Ishikawa (cell line): ENCODE results near the gene PLCB1.

Experiments used
- CEBPB ChIP-seq: IDR thresholded peaks from 2 replicates; pipeline ENCODE4 v1.6.1; 2012
- CREB1 ChIP-seq: IDR thresholded peaks from 2 replicates; pipeline ENCODE4 v1.6.1; 2012; ENCODE audit warnings: low read depth
- EGR1 ChIP-seq: IDR thresholded peaks from 2 replicates; pipeline ENCODE4 v1.6.1; 2012
- EP300 ChIP-seq: IDR thresholded peaks from 2 replicates; pipeline ENCODE4 v1.6.1; 2012; ENCODE audit warnings: borderline replicate concordance
- FOXM1 ChIP-seq: IDR thresholded peaks from 2 replicates; pipeline ENCODE4 v1.6.1; 2012; ENCODE audit warnings: low read depth, borderline replicate concordance
- NFIC ChIP-seq: IDR thresholded peaks from 2 replicates; pipeline ENCODE4 v1.6.1; 2012
- RAD21 ChIP-seq: IDR thresholded peaks from 2 replicates; pipeline ENCODE4 v1.6.1; 2012; ENCODE audit warnings: low read depth
- TAF1 ChIP-seq: IDR thresholded peaks from 2 replicates; pipeline ENCODE4 v1.6.1; 2012; ENCODE audit warnings: low read depth, mild to moderate bottlenecking
- TCF12 ChIP-seq: IDR thresholded peaks from 2 replicates; pipeline ENCODE4 v1.6.1; 2012; ENCODE audit warnings: low read depth
- TEAD4 ChIP-seq: IDR thresholded peaks from 2 replicates; pipeline ENCODE4 v1.6.1; 2012
- YY1 ChIP-seq: IDR thresholded peaks from 2 replicates; pipeline ENCODE4 v1.6.1; 2012; ENCODE audit warnings: low read depth
- ZBTB7A ChIP-seq: IDR thresholded peaks from 2 replicates; pipeline ENCODE4 v1.6.1; 2012; ENCODE audit warnings: low read depth
- TF ChIP-seq, protein P1 (sequence below): IDR thresholded peaks from 2 replicates; pipeline ENCODE4 v1.6.1; 2012
- TF ChIP-seq, protein P2 (sequence below): IDR thresholded peaks from 2 replicates; pipeline ENCODE4 v1.6.1; 2012
- TF ChIP-seq, protein P3 (sequence below): IDR thresholded peaks from 2 replicates; pipeline ENCODE4 v1.6.1; 2012; ENCODE audit warnings: low read depth, mild to moderate bottlenecking

The PLCB1 gene

DNA sequence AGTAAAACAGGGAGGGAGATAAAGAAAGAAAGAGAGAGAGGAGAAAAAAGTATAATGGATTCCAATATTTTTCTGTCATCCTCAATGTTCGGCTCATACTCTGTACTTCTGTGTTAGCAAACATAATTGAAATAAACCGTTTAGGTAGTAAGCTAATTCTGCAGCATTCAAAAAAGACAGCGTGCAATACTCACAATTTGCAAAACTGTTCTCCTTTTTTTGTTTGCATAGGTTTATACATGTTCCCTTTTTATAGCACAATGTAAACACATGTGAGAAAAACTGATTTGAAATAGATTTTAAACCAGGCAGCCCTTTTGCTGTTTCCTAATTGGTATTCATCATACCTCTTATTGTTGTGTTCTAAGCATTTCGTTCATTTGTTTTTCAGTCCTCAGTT is 188.9 kb downstream of the PLCB1 start:
- TF ChIP-seq, protein P1, sequence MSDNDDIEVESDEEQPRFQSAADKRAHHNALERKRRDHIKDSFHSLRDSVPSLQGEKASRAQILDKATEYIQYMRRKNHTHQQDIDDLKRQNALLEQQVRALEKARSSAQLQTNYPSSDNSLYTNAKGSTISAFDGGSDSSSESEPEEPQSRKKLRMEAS = no peak
- TF ChIP-seq TAF1 (no peak), YY1 (no peak), EP300 (no peak), TCF12 (no peak), CREB1 (no peak), NFIC (no peak), EGR1 (no peak), ZBTB7A (no peak)
- TF ChIP-seq, protein P2, sequence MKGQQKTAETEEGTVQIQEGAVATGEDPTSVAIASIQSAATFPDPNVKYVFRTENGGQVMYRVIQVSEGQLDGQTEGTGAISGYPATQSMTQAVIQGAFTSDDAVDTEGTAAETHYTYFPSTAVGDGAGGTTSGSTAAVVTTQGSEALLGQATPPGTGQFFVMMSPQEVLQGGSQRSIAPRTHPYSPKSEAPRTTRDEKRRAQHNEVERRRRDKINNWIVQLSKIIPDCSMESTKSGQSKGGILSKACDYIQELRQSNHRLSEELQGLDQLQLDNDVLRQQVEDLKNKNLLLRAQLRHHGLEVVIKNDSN = no peak

DNA sequence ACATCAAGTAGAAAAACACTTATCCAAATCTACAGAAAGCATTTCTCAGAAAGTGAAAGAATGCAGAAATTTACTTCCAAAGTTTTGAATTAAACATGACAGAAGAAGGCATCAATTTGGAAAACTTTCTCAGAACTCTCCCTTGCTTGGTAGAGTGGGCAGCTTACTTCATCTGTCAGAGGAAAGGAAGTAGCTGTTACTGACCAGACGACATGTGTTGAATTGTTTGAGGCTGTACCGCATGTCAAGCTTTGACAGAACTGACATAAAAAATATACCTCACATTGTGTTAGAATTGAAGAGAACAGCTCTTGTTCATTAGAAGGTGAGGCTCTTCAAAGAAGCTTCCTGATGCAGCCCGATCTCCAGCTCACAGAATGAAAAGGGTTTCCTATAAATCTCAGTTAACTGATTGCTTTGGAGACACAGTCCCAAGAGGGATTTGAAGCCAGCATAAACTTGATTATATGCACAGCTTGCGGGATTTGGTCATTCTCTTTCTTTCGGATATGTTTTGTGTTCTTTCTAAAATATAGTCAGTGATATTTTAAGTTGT is 190.7 kb downstream of the PLCB1 start:
- no peak for TF ChIP-seq CREB1
- TF ChIP-seq FOXM1 = no peak
- no peak for TF ChIP-seq TAF1
- TF ChIP-seq ZBTB7A = no peak
- TF ChIP-seq, protein P1 = no peak
- TF ChIP-seq, protein P2 = no peak
- TF ChIP-seq EP300 = no peak
- TF ChIP-seq YY1 = no peak
- TF ChIP-seq, protein P3, sequence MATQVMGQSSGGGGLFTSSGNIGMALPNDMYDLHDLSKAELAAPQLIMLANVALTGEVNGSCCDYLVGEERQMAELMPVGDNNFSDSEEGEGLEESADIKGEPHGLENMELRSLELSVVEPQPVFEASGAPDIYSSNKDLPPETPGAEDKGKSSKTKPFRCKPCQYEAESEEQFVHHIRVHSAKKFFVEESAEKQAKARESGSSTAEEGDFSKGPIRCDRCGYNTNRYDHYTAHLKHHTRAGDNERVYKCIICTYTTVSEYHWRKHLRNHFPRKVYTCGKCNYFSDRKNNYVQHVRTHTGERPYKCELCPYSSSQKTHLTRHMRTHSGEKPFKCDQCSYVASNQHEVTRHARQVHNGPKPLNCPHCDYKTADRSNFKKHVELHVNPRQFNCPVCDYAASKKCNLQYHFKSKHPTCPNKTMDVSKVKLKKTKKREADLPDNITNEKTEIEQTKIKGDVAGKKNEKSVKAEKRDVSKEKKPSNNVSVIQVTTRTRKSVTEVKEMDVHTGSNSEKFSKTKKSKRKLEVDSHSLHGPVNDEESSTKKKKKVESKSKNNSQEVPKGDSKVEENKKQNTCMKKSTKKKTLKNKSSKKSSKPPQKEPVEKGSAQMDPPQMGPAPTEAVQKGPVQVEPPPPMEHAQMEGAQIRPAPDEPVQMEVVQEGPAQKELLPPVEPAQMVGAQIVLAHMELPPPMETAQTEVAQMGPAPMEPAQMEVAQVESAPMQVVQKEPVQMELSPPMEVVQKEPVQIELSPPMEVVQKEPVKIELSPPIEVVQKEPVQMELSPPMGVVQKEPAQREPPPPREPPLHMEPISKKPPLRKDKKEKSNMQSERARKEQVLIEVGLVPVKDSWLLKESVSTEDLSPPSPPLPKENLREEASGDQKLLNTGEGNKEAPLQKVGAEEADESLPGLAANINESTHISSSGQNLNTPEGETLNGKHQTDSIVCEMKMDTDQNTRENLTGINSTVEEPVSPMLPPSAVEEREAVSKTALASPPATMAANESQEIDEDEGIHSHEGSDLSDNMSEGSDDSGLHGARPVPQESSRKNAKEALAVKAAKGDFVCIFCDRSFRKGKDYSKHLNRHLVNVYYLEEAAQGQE = no peak
- TF ChIP-seq EGR1 = no peak
- no peak for TF ChIP-seq CEBPB
- TF ChIP-seq RAD21 = no peak
- no peak for TF ChIP-seq NFIC
- TF ChIP-seq TEAD4 = no peak

DNA sequence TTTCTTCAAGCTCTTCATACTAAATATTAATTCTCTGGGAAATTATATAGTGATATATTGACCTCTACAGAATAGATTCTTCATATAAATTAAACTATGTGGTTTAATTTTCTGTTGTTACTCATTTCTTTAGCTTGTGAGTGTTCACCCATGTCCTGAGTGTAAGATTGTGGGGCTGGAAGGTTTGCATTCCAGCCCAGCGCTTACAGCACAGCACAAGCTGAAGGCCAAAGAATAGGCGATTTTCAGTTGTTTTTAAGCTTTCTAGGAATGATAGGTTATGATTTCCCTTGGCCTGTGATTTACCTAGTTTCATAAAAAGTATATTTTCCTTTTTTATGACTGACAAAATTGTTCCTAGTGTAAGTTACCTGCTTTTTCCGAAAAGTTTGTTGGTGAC is 194.1 kb downstream of the PLCB1 start:
- TF ChIP-seq RAD21 = no peak
- no peak for TF ChIP-seq TAF1
- TF ChIP-seq EP300 = no peak
- TF ChIP-seq TCF12 = no peak
- TF ChIP-seq, protein P2 = no peak
- no peak for TF ChIP-seq EGR1
- TF ChIP-seq, protein P1 = no peak
- no peak for TF ChIP-seq TEAD4

DNA sequence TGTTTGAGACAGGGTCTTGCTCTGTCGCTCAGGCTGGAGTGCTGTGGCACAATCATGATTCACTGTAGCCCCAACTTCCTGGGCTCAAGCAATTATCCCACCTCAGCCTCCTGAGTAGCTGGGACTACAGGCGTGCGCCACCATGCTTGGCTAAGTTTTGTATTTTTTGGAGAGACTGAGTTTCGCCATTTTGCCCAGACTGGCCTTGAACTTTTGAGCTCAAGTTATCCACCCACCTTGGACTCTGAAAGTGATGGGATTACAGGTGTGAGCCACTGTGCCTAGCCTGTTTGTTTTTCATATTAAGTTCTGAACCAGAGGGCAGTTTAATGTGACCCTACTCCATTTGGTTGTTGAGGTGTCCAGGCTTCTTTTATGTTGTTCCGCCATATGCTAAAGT is 194.8 kb downstream of the PLCB1 start:
- TF ChIP-seq FOXM1 = no peak
- TF ChIP-seq, protein P3 = no peak
- TF ChIP-seq RAD21 = no peak
- no peak for TF ChIP-seq EGR1
- no peak for TF ChIP-seq EP300
- TF ChIP-seq YY1 = no peak
- TF ChIP-seq ZBTB7A = no peak
- TF ChIP-seq TEAD4 = no peak
- no peak for TF ChIP-seq CREB1
- no peak for TF ChIP-seq TAF1
- no peak for TF ChIP-seq NFIC
- TF ChIP-seq, protein P1 = no peak
- TF ChIP-seq, protein P2 = no peak
- TF ChIP-seq TCF12 = no peak
- no peak for TF ChIP-seq CEBPB

DNA sequence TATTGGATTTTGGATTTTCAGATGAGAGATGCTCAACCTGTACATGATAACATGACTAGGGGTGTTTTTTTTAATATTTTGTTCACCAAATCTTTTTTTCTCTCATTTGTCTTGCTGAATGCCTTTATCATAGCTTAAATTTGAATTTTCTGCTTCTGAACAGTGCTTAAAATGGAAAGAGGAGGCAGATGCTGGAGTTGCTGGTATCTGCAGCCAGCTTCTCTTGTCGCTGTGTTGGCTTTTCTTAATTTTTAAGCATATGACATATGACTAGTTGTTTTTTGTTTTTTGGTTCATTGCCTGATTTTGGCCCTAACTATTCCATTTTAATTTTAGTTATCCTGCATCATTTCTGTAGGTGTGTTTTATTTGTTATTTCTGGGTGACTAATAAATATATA is 196.1 kb downstream of the PLCB1 start:
- TF ChIP-seq, protein P1 = no peak
- TF ChIP-seq, protein P2 = no peak
- TF ChIP-seq FOXM1 (no peak), TEAD4 (no peak), TCF12 (no peak), CREB1 (no peak), TAF1 (no peak), NFIC (no peak)
